Prostate gland (tissue), 2 donors: ENCODE data around the gene CRMP1.

Experiments
- CTCF ChIP-seq, 4 experiments: fragments of 200-600 bp in 2 of 4; fragments of 450-650 bp in 2 of 4; sonication (generic) in 2 of 4; IDR thresholded peaks; 1 replicate in 3 of 4; 2 replicates in 1 of 4; pipeline ENCODE4 v1.5.1; 2016 to 2019; ENCODE audit warnings: antibody characterized with exemption in 4 of 4, mild to moderate bottlenecking in 2 of 4, moderate library complexity in 2 of 4
- POLR2A ChIP-seq: fragments of 450-650 bp; IDR thresholded peaks from one replicate; pipeline ENCODE4 v1.6.1; 2016; ENCODE audit warnings: antibody characterized with exemption, mild to moderate bottlenecking

DNA sequence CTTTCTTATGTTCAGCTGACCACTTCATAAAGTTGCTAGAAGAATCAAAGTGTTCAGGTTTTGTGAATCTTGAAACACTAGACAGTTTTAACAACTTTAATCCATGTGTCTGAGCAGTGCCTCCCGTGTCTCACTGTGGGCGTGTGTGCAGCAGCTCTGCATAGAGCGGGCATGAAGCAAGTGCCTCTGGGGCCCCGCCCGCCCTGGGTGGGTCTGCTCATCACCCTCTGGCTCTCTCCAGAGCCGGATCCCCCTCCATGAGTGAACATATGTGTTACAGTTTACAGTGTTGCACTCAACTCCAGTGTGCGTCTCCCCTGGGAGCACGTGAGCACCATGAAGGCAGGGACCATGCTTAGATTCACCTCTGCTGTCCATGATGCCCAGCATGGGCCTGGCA is 37.6 kb upstream of the CRMP1 start:
- TF ChIP-seq CTCF (IDR thresholded peaks at IDR 0.05) (no peak), POLR2A (no peak)
